ENCODE measurements around the gene DGKB.

DNA sequence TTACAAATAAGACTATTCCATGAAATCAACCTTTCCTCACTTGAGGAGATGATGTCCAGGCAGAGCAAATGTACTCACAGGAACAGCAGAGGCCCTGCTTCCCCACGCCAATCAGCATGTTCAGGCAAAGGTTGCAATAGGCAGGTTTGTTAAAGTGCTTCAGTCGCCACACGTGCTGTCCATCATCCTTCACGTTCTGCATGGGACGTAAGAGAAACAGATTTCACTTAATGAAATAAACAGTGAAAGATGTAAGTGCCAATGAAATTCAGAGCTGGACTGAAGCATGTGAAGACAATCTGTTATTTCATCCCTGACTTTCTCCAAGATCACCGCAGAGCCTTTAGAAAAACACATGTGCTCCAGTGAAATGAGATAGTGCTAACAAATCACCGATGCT lies 217.4 kb downstream of the DGKB start:
- TF ChIP-seq, protein P1, sequence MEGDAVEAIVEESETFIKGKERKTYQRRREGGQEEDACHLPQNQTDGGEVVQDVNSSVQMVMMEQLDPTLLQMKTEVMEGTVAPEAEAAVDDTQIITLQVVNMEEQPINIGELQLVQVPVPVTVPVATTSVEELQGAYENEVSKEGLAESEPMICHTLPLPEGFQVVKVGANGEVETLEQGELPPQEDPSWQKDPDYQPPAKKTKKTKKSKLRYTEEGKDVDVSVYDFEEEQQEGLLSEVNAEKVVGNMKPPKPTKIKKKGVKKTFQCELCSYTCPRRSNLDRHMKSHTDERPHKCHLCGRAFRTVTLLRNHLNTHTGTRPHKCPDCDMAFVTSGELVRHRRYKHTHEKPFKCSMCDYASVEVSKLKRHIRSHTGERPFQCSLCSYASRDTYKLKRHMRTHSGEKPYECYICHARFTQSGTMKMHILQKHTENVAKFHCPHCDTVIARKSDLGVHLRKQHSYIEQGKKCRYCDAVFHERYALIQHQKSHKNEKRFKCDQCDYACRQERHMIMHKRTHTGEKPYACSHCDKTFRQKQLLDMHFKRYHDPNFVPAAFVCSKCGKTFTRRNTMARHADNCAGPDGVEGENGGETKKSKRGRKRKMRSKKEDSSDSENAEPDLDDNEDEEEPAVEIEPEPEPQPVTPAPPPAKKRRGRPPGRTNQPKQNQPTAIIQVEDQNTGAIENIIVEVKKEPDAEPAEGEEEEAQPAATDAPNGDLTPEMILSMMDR (conservative IDR thresholded peaks at IDR 0.05; ENCODE audit: low read depth, low read length) = no peak
- TF ChIP-seq EZH2 (IDR thresholded peaks at IDR 0.05; ENCODE audit: borderline replicate concordance, low read depth, low read length, poor library complexity, severe bottlenecking) = no peak
